ENCODE data around the gene SLC25A53. TPM values are rescaled to one million over a fixed set of nuclear protein-coding genes. Genes with fewer than 3 reads are reported as not detected.

SLC25A53 gene
- total and polyA plus RNA-seq, 2 experiments from 2014 or later: 2.2 to 3.7 TPM

- Mint-ChIP-seq H3K4me3 (no peak overlapping the region), H3K36me3 (ENCODE audit: low read depth) (no peaks in the 10 kb centered on the region), H3K4me1 (no peaks in the 10 kb centered on the region; the same call in 2 of the 3 replicates), H3K27me3 (ENCODE audit: insufficient read depth, low read depth, poor library complexity) (no peaks in the 10 kb centered on the region), H3K27ac (no peak overlapping the region; the same call in 1 of the 2 replicates), H3K9me3 (no peaks in the 10 kb centered on the region)
- Histone ChIP-seq H2AFZ (no peak overlapping the region), H3K79me2 (replicated peaks; ENCODE audit: insufficient read depth) (no peaks in the 10 kb centered on the region), H3K27me3 (ENCODE audit: insufficient read depth) (no peaks in the 10 kb centered on the region), H3K27ac (ENCODE audit: low read depth) (no peak overlapping the region), H3K4me3 (no peak overlapping the region), H3K4me2 (no peak overlapping the region), H3K9me2 (ENCODE audit: insufficient read depth) (no peaks in the 10 kb centered on the region), H3F3A (replicated peaks; ENCODE audit: low read depth) (no peaks in the 10 kb centered on the region), H3K36me3 (ENCODE audit: insufficient read depth) (no peaks in the 10 kb centered on the region), H4K20me1 (replicated peaks; ENCODE audit: insufficient read depth) (no peaks in the 10 kb centered on the region), H3K4me1 (ENCODE audit: insufficient read depth) (no peaks in the 10 kb centered on the region)
- DNase-seq (ENCODE audit: low spot score): no peak
- no peak for ATAC-seq
- TF ChIP-seq POLR2AphosphoS5 (IDR thresholded peaks at IDR 0.05; ENCODE audit: low read depth): no peak
- TF ChIP-seq CREB1 (CRISPR knock-in tag; IDR thresholded peaks at IDR 0.05; ENCODE audit: low read depth): no peak
- TF ChIP-seq NANOG (IDR thresholded peaks at IDR 0.05; ENCODE audit: borderline replicate concordance): no peak
- no peak for TF ChIP-seq STAT1 (IDR thresholded peaks at IDR 0.05; ENCODE audit: unreplicated experiment)
- TF ChIP-seq REST (IDR thresholded peaks at IDR 0.05; ENCODE audit: unreplicated experiment): no peak
- no peak for TF ChIP-seq EZH2phosphoT487 (IDR thresholded peaks at IDR 0.05; ENCODE audit: unreplicated experiment)
- no peak for TF ChIP-seq ZNF114 (CRISPR knock-in tag; IDR thresholded peaks at IDR 0.05)
- no peak for TF ChIP-seq EZH2 (IDR thresholded peaks at IDR 0.05; ENCODE audit: low read depth, unreplicated experiment)
- TF ChIP-seq ETS1 (IDR thresholded peaks at IDR 0.05): no peak
- TF ChIP-seq ZNF331 (CRISPR knock-in tag; IDR thresholded peaks at IDR 0.05; ENCODE audit: low read depth): no peak
- no peak for TF ChIP-seq JUNB (IDR thresholded peaks at IDR 0.05; ENCODE audit: unreplicated experiment)
Measured at GRCh38 chrX:104134583-104135261, 22.1 kb downstream of the SLC25A53 start.

- no peaks in the 10 kb centered on the region for H3F3A ChIP-seq (replicated peaks; ENCODE audit: low read depth)
- H3K27me3 ChIP-seq (ENCODE audit: insufficient read depth): no peaks in the 10 kb centered on the region
- Mint-ChIP-seq H3K4me3 (no peak overlapping the region), H3K27ac (no peak overlapping the region), H3K27me3 (ENCODE audit: insufficient read depth, low read depth, poor library complexity) (no peaks in the 10 kb centered on the region), H3K9me3 (no peaks in the 10 kb centered on the region), H3K4me1 (no peaks in the 10 kb centered on the region; the same call in 2 of the 3 replicates), H3K36me3 (ENCODE audit: low read depth) (no peaks in the 10 kb centered on the region)
- H3K4me2 ChIP-seq: no peak overlapping the region
- no peak for DNase-seq (ENCODE audit: low spot score)
- H3K79me2 ChIP-seq (replicated peaks; ENCODE audit: insufficient read depth): no peaks in the 10 kb centered on the region
- no peaks in the 10 kb centered on the region for H4K20me1 ChIP-seq (replicated peaks; ENCODE audit: insufficient read depth)
- H3K27ac ChIP-seq (ENCODE audit: low read depth): no peak overlapping the region
- no peaks in the 10 kb centered on the region for H3K9me2 ChIP-seq (ENCODE audit: insufficient read depth)
- H3K4me1 ChIP-seq (ENCODE audit: insufficient read depth): no peaks in the 10 kb centered on the region
- ATAC-seq: no peak
- H3K4me3 ChIP-seq: no peak overlapping the region
- H3K36me3 ChIP-seq (ENCODE audit: insufficient read depth): no peaks in the 10 kb centered on the region
- TF ChIP-seq EZH2phosphoT487 (IDR thresholded peaks at IDR 0.05; ENCODE audit: unreplicated experiment) (no peak), ETS1 (IDR thresholded peaks at IDR 0.05) (no peak), STAT1 (IDR thresholded peaks at IDR 0.05; ENCODE audit: unreplicated experiment) (no peak), JUNB (IDR thresholded peaks at IDR 0.05; ENCODE audit: unreplicated experiment) (no peak), CREB1 (CRISPR knock-in tag; IDR thresholded peaks at IDR 0.05; ENCODE audit: low read depth) (no peak), REST (IDR thresholded peaks at IDR 0.05; ENCODE audit: unreplicated experiment) (no peak)
- H2AFZ ChIP-seq: no peak overlapping the region
Measured at GRCh38 chrX:104130808-104131207, 26.0 kb downstream of the SLC25A53 start.
